K562 (cell line): ENCODE measurements around the gene SPATS2. TPM values are rescaled to one million over a fixed set of nuclear protein-coding genes. Genes with fewer than 3 reads are reported as not detected.
A peak's percentile ranks its signal among the peaks of the same experiment; 100 is the strongest.

Source experiments
- BACH1 ChIP-seq: fragments of 200-800 bp; sonication (Bioruptor generic); IDR thresholded peaks from 2 replicates; pipeline ENCODE4 v1.6.1; 2016; ENCODE audit warnings: missing genetic modification characterization, missing compliant biosample characterization
- CC2D1A ChIP-seq: fragments of 450-650 bp; IDR thresholded peaks from 2 replicates; pipeline ENCODE4 v1.6.1; 2017; ENCODE audit warnings: mild to moderate bottlenecking
- DNMT1 ChIP-seq: fragments of 450-650 bp; IDR thresholded peaks from 2 replicates; pipeline ENCODE4 v1.6.1; 2016; ENCODE audit warnings: antibody characterized with exemption, mild to moderate bottlenecking
- EWSR1 ChIP-seq: fragments of 450-650 bp; IDR thresholded peaks from 2 replicates; pipeline ENCODE4 v1.6.1; 2018; ENCODE audit warnings: borderline replicate concordance, mild to moderate bottlenecking, low read depth, moderate library complexity; ENCODE audit not compliant: partially characterized antibody
- HNRNPH1 ChIP-seq: fragments of 200-400 bp; formaldehyde crosslinking; optimal IDR thresholded peaks from 2 replicates; pipeline ENCODE3; 2017; ENCODE audit warnings: low read depth, mild to moderate bottlenecking, low read length, moderate library complexity
- ILF3 ChIP-seq: fragments of 450-650 bp; IDR thresholded peaks from 2 replicates; pipeline ENCODE4 v1.6.1; 2018; ENCODE audit warnings: antibody characterized with exemption, mild to moderate bottlenecking, moderate library complexity, borderline replicate concordance
- JUNB ChIP-seq: fragments of 450-650 bp; formaldehyde crosslinking; conservative IDR thresholded peaks from 2 replicates; pipeline ENCODE4 v1.4.0; 2020; ENCODE audit warnings: mild to moderate bottlenecking
- NFIX ChIP-seq: fragments of 250-450 bp; sonication (Bioruptor Pico); IDR thresholded peaks from 2 replicates; pipeline ENCODE4 v1.4.0; 2020; ENCODE audit warnings: low read depth, mild to moderate bottlenecking, moderate library complexity
- RBM15 ChIP-seq: fragments of 200-400 bp; formaldehyde crosslinking; IDR thresholded peaks from 2 replicates; pipeline ENCODE4 v1.6.1; 2018; ENCODE audit warnings: mild to moderate bottlenecking, low read length, moderate library complexity; ENCODE audit not compliant: insufficient read depth
- SIX5 ChIP-seq, 2 experiments: IDR thresholded peaks; 2 replicates each; pipeline ENCODE4 v1.6.1; 2011; ENCODE audit warnings: low read length in 2 of 2, borderline replicate concordance in 1 of 2, low read depth in 1 of 2, mild to moderate bottlenecking in 1 of 2, moderate library complexity in 1 of 2; ENCODE audit not compliant: insufficient read depth in 1 of 2
- STAT5A ChIP-seq: IDR thresholded peaks from 2 replicates; pipeline ENCODE4 v1.6.1; 2012; ENCODE audit warnings: low read length, inconsistent platforms, borderline replicate concordance
- TEAD2 ChIP-seq: fragments of 450-650 bp; IDR thresholded peaks from 2 replicates; pipeline ENCODE4 v1.6.1; 2016; ENCODE audit warnings: missing genetic modification characterization, control low read depth, missing compliant biosample characterization
- U2AF1 ChIP-seq: fragments of 200-400 bp; formaldehyde crosslinking; optimal IDR thresholded peaks from 2 replicates; pipeline ENCODE3; 2017; ENCODE audit warnings: mild to moderate bottlenecking, low read depth, low read length, moderate library complexity
- ZBTB1 ChIP-seq: sonication (generic); formaldehyde crosslinking; IDR thresholded peaks from 2 replicates; pipeline ENCODE4 v1.8.1; 2023; ENCODE audit warnings: missing genetic modification reagents, low read depth, mild to moderate bottlenecking, borderline replicate concordance
- ZNF212 ChIP-seq: fragments of 450-650 bp; formaldehyde crosslinking; IDR thresholded peaks from 2 replicates; pipeline ENCODE4 v1.4.0; 2020; ENCODE audit warnings: mild to moderate bottlenecking
- ZNF274 ChIP-seq: IDR thresholded peaks from 2 replicates; pipeline ENCODE4 v1.6.1; 2011; ENCODE audit warnings: low read depth, mild to moderate bottlenecking, low read length, moderate library complexity, borderline replicate concordance
- polyA plus RNA-seq, 8 experiments: library from polyadenylated mRNA; depleted of rRNA in 4 of 8; stranded (reverse) in 5 of 8; unstranded in 3 of 8; fragments of >200 nt; fragmentation: Nextera tagmentation in 2 of 8; fragmentation: Illumina TruSeq in 1 of 8; extraction: Ambion mirVana in 2 of 8; extraction: Trizol in 1 of 8; gene quantifications; 2 replicates each; pipeline versions ENCODE4 v1.2.1 to v1.2.3, GENCODE V29; 2011 to 2014; ENCODE audit warnings: inconsistent platforms in 1 of 8, missing spikeins in 1 of 8
- total RNA-seq, 7 experiments: library from RNA; depleted of rRNA in 6 of 7; stranded (reverse); fragments of >200 nt in 6 of 7; fragmentation: Illumina TruSeq in 2 of 7; extraction: Trizol in 2 of 7; gene quantifications; 2 replicates each; pipeline versions ENCODE4 v1.2.1 to v1.2.3, GENCODE V29; 2011 to 2021; ENCODE audit warnings: low replicate concordance in 1 of 7
- TF ChIP-seq, protein P1 (sequence below): fragments of 450-650 bp; IDR thresholded peaks from 2 replicates; pipeline ENCODE4 v1.7.1; 2018; ENCODE audit warnings: mild to moderate bottlenecking, low read depth; ENCODE audit not compliant: partially characterized antibody
- TF ChIP-seq, protein P2 (sequence below): fragments of 450-650 bp; formaldehyde crosslinking; IDR thresholded peaks from 2 replicates; pipeline ENCODE4 v1.4.0; 2022; ENCODE audit warnings: mild to moderate bottlenecking, moderate library complexity
- TF ChIP-seq, protein P3 (sequence below): sonication (generic); formaldehyde crosslinking; IDR thresholded peaks from 2 replicates; pipeline ENCODE4 v1.8.0; 2023; ENCODE audit warnings: missing genetic modification reagents, mild to moderate bottlenecking, borderline replicate concordance

The SPATS2 gene
- total and polyA plus RNA-seq, 9 of the 15 experiments (the other 6 are each of a cell fraction or from before 2014, with no cell fraction given) = 5.4 to 48.2 (median 17.5) TPM

DNA sequence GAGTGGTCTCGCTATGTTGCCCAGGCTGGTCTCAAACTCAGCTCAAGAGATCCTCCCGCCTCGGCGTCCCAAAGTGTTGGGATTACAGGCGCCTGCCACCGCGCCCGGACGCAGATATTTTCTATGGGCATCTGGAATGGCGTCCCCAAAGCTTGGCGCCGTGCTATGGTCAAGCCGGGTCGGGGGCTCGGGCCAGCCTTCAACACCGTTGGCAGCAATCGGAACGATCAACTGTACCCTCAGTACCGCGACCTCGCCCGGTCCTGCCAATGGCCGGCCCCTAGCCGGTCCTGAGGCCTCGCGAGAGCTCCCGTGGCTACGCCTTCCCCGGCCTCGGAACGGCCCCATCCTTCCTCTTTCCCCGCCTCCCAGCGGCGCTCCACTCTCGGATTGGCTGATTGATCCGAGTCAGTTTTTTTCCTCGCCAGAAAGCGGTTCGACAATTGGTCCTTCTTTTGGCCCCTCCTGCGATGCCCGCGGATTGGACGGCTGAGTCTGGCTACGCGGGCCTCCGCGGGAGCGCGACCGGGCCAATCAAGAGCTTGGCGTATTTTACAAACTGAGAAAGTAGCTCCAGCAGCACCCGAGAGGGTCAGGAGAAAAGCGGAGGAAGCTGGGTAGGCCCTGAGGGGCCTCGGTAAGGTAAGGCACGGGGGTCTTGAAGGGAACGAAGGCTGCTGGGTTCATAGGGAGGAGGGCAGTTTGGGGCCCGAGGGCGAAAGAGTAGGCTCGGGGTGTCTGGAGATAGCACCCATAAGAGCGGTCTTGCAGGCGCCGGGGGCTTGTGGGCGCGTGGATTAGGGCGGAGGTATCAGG, 44.3 kb upstream of the SPATS2 start, which contains the start of gene TROAP (continued):
- no peak for TF ChIP-seq BACH1 (tag)
- no peak for TF ChIP-seq ILF3
- TF ChIP-seq SIX5 (IDR thresholded peaks at IDR 0.05; ENCODE audit: borderline replicate concordance in 1 of 2, insufficient read depth in 1 of 2, low read depth in 1 of 2, low read length in 2 of 2) = no peak
- TF ChIP-seq HNRNPH1 = no peak
- TF ChIP-seq JUNB (CRISPR knock-in tag) = no peak
- no peak for TF ChIP-seq EWSR1
- TF ChIP-seq CC2D1A = no peak
- TF ChIP-seq, protein P1, sequence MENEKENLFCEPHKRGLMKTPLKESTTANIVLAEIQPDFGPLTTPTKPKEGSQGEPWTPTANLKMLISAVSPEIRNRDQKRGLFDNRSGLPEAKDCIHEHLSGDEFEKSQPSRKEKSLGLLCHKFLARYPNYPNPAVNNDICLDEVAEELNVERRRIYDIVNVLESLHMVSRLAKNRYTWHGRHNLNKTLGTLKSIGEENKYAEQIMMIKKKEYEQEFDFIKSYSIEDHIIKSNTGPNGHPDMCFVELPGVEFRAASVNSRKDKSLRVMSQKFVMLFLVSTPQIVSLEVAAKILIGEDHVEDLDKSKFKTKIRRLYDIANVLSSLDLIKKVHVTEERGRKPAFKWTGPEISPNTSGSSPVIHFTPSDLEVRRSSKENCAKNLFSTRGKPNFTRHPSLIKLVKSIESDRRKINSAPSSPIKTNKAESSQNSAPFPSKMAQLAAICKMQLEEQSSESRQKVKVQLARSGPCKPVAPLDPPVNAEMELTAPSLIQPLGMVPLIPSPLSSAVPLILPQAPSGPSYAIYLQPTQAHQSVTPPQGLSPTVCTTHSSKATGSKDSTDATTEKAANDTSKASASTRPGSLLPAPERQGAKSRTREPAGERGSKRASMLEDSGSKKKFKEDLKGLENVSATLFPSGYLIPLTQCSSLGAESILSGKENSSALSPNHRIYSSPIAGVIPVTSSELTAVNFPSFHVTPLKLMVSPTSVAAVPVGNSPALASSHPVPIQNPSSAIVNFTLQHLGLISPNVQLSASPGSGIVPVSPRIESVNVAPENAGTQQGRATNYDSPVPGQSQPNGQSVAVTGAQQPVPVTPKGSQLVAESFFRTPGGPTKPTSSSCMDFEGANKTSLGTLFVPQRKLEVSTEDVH = no peak
- no peak for TF ChIP-seq RBM15
- TF ChIP-seq, protein P2, sequence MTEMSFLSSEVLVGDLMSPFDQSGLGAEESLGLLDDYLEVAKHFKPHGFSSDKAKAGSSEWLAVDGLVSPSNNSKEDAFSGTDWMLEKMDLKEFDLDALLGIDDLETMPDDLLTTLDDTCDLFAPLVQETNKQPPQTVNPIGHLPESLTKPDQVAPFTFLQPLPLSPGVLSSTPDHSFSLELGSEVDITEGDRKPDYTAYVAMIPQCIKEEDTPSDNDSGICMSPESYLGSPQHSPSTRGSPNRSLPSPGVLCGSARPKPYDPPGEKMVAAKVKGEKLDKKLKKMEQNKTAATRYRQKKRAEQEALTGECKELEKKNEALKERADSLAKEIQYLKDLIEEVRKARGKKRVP (CRISPR knock-in tag) = 0 out of 2 replicates have a peak, but pooled peaks have one; percentile 16
- no peak for TF ChIP-seq NFIX (CRISPR knock-in tag)
- TF ChIP-seq ZBTB1 (CRISPR knock-in tag) = no peak
- no peak for TF ChIP-seq TEAD2 (tag)
- TF ChIP-seq, protein P3, sequence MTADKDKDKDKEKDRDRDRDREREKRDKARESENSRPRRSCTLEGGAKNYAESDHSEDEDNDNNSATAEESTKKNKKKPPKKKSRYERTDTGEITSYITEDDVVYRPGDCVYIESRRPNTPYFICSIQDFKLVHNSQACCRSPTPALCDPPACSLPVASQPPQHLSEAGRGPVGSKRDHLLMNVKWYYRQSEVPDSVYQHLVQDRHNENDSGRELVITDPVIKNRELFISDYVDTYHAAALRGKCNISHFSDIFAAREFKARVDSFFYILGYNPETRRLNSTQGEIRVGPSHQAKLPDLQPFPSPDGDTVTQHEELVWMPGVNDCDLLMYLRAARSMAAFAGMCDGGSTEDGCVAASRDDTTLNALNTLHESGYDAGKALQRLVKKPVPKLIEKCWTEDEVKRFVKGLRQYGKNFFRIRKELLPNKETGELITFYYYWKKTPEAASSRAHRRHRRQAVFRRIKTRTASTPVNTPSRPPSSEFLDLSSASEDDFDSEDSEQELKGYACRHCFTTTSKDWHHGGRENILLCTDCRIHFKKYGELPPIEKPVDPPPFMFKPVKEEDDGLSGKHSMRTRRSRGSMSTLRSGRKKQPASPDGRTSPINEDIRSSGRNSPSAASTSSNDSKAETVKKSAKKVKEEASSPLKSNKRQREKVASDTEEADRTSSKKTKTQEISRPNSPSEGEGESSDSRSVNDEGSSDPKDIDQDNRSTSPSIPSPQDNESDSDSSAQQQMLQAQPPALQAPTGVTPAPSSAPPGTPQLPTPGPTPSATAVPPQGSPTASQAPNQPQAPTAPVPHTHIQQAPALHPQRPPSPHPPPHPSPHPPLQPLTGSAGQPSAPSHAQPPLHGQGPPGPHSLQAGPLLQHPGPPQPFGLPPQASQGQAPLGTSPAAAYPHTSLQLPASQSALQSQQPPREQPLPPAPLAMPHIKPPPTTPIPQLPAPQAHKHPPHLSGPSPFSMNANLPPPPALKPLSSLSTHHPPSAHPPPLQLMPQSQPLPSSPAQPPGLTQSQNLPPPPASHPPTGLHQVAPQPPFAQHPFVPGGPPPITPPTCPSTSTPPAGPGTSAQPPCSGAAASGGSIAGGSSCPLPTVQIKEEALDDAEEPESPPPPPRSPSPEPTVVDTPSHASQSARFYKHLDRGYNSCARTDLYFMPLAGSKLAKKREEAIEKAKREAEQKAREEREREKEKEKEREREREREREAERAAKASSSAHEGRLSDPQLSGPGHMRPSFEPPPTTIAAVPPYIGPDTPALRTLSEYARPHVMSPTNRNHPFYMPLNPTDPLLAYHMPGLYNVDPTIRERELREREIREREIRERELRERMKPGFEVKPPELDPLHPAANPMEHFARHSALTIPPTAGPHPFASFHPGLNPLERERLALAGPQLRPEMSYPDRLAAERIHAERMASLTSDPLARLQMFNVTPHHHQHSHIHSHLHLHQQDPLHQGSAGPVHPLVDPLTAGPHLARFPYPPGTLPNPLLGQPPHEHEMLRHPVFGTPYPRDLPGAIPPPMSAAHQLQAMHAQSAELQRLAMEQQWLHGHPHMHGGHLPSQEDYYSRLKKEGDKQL (CRISPR knock-in tag) = no peak
- no peak for TF ChIP-seq STAT5A
- no peak for TF ChIP-seq DNMT1
- no peak for TF ChIP-seq ZNF274
- no peak for TF ChIP-seq U2AF1
- no peak for TF ChIP-seq ZNF212 (CRISPR knock-in tag)
